Tibial nerve (tissue), 3 donors: ENCODE results near the gene TRIP11.

Source experiments
- POLR2A ChIP-seq, 2 donors: fragments of 450-650 bp; IDR thresholded peaks; one replicate each; pipeline ENCODE4 v1.6.1; 2017; ENCODE audit warnings: antibody characterized with exemption in 2 of 2, mild to moderate bottlenecking in 2 of 2, moderate library complexity in 2 of 2
- TF ChIP-seq, protein P1 (sequence below), 5 experiments: fragments of 200-600 bp in 3 of 5; fragments of 450-650 bp in 2 of 5; sonication (generic) in 3 of 5; IDR thresholded peaks; one replicate each; pipeline ENCODE4 v1.5.1; 2016 to 2019; ENCODE audit warnings: antibody characterized with exemption in 5 of 5, mild to moderate bottlenecking in 3 of 5, moderate library complexity in 2 of 5

DNA sequence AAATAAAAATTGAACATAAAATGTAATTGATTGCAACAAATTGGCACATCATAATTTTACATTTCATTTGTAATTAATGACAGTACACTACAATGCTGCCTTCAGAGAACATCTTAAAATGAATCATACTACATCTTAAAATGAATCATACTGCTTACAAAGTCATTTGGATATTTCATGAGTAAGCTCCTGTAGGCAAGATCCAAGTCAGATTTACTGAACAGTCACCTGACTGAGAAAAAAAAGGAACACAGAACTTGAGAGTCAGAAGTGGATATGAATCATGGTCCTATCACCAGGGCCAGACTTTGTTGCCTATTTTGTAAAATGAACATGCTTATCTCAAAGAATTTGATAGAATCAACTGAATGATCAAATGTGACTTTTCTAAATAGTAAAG is 59.7 kb downstream of the TRIP11 start:
- TF ChIP-seq, protein P1, sequence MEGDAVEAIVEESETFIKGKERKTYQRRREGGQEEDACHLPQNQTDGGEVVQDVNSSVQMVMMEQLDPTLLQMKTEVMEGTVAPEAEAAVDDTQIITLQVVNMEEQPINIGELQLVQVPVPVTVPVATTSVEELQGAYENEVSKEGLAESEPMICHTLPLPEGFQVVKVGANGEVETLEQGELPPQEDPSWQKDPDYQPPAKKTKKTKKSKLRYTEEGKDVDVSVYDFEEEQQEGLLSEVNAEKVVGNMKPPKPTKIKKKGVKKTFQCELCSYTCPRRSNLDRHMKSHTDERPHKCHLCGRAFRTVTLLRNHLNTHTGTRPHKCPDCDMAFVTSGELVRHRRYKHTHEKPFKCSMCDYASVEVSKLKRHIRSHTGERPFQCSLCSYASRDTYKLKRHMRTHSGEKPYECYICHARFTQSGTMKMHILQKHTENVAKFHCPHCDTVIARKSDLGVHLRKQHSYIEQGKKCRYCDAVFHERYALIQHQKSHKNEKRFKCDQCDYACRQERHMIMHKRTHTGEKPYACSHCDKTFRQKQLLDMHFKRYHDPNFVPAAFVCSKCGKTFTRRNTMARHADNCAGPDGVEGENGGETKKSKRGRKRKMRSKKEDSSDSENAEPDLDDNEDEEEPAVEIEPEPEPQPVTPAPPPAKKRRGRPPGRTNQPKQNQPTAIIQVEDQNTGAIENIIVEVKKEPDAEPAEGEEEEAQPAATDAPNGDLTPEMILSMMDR (IDR thresholded peaks at IDR 0.05), result no peak
- TF ChIP-seq POLR2A (IDR thresholded peaks at IDR 0.05), result no peak
